Colonic mucosa (tissue), 4 donors: ENCODE results near the gene DENND1A. TPM values are rescaled to one million over a fixed set of nuclear protein-coding genes. Genes with fewer than 3 reads are reported as not detected.

Experiments used
- DNase-seq: peaks from one replicate; pipeline ENCODE4 v3.0.0-alpha.2; 2020
- H3K27ac ChIP-seq: fragments of 200-600 bp; one replicate; pipeline ENCODE4 v1.8.0; 2021
- H3K27me3 ChIP-seq: fragments of 200-600 bp; one replicate; pipeline ENCODE4 v1.8.0; 2021
- H3K36me3 ChIP-seq: fragments of 200-600 bp; one replicate; pipeline ENCODE4 v1.8.0; 2021
- H3K4me1 ChIP-seq: fragments of 200-600 bp; one replicate; pipeline ENCODE4 v1.8.0; 2021; ENCODE audit warnings: mild to moderate bottlenecking
- H3K4me3 ChIP-seq: fragments of 200-600 bp; one replicate; pipeline ENCODE4 v1.8.0; 2021
- H3K9ac ChIP-seq, 2 donors: one replicate each; pipeline ENCODE4 v1.7.0; 2013; ENCODE audit warnings: control low read depth in 2 of 2, low read depth in 2 of 2, low read length in 2 of 2
- H3K9me3 ChIP-seq: fragments of 200-600 bp; one replicate; pipeline ENCODE4 v1.8.0; 2021
- intact Hi-C: fragments of 100-400 bp; cut with DNase I; formaldehyde crosslinking; loops from one replicate; pipeline ENCODE4 v1.14.1; 2022
- total RNA-seq, 2 donors: library from RNA; stranded (reverse); fragmentation: NEBNext Ultra II Directional in 1 of 2; extraction: Animal tissue kit (Norgen Biotek cat#: 25700) in 1 of 2; gene quantifications; one replicate each; pipeline ENCODE4 v1.2.1, GENCODE V29; 2021
- TF ChIP-seq, protein P1 (sequence below): fragments of 200-600 bp; IDR thresholded peaks from one replicate; pipeline ENCODE4 v1.8.0; 2022; ENCODE audit warnings: antibody characterized with exemption, mild to moderate bottlenecking
- donor health status: healthy.
- donor health status: DM: no; HTN: no; CAD: no.
- donor health status: DM: no; HTN: no; CAD: no.

DENND1A gene
- total RNA-seq, 2 donors from 2014 or later = 34.3 to 39.9 TPM

DNA sequence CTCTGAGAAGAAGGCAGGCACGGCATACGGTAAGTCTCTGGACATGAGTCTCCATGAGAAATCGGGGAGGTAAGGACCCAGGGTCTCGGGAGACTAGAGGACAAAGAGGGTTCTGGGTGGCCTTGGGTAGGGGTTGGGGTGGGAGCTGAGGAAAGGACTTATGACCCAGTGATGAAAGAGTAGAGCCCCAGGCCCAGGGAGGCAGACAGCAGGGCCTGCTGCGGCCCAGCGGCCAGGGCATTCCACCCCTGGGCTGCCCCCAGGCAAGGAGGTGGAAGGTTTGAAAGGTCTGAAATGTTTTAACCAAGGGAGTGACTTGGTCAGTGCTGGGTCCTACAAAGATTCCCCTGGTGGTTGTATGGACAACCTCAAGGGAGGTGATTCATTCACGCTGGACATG, 484.8 kb downstream of the DENND1A start:
- intact Hi-C loops = no loop called here
- no peak overlapping the region for H3K27ac ChIP-seq

DNA sequence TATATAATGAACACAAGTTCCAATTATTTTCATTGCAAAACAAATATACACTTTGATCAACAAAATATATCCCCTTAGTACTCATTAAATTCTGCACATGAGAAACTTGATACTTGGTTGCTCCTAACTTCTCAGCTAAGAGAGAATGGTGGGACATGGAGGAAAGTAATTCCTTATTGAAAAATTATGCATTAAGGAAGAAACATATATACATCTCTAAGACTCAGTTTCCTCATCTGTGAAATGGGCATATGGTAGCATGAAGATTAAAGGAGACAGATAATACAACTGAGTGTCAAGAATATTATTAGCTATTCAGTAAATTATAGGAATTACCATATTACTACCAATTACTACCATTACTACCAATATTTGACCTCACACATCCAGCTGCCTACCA, 488.2 kb downstream of the DENND1A start:
- Histone ChIP-seq H3K27me3 (no peaks in the 10 kb centered on the region), H3K27ac (no peak overlapping the region), H3K9ac (no peak overlapping the region), H3K4me1 (no peaks in the 10 kb centered on the region), H3K4me3 (no peak overlapping the region), H3K36me3 (no peaks in the 10 kb centered on the region), H3K9me3 (no peaks in the 10 kb centered on the region)
- no peak for DNase-seq
- TF ChIP-seq, protein P1, sequence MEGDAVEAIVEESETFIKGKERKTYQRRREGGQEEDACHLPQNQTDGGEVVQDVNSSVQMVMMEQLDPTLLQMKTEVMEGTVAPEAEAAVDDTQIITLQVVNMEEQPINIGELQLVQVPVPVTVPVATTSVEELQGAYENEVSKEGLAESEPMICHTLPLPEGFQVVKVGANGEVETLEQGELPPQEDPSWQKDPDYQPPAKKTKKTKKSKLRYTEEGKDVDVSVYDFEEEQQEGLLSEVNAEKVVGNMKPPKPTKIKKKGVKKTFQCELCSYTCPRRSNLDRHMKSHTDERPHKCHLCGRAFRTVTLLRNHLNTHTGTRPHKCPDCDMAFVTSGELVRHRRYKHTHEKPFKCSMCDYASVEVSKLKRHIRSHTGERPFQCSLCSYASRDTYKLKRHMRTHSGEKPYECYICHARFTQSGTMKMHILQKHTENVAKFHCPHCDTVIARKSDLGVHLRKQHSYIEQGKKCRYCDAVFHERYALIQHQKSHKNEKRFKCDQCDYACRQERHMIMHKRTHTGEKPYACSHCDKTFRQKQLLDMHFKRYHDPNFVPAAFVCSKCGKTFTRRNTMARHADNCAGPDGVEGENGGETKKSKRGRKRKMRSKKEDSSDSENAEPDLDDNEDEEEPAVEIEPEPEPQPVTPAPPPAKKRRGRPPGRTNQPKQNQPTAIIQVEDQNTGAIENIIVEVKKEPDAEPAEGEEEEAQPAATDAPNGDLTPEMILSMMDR = no peak
- intact Hi-C loops = no loop called here

More for the DNA sequence above, 484.8 kb downstream of the DENND1A start:
- Histone ChIP-seq H3K4me1 (no peaks in the 10 kb centered on the region), H3K4me3 (no peak overlapping the region), H3K9me3 (no peaks in the 10 kb centered on the region), H3K27me3 (no peaks in the 10 kb centered on the region), H3K9ac (no peak overlapping the region), H3K36me3 (no peaks in the 10 kb centered on the region)
- TF ChIP-seq, protein P1 = no peak
- DNase-seq = no peak

DNA sequence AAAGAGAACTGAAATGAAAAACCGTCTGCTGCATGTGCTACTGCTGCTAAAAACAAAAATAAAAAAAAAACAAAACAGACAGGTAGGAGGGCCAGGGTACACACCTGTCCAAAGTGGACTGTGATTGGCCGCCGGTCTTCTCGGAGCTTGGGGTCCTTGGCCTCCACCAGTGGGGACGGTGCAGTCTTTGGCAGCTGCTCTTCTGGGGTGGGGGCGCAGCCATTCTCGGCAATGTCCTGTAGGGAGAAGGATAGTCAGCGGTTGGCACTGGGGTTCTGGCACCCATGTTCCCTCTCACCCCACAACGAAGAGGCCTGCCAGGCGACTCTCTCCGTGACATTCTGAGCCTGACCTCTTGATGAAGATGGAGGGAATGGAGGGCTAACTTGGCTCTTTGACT, 489.7 kb downstream of the DENND1A start:
- intact Hi-C loops = no loop called here
- DNase-seq = no peak
- Histone ChIP-seq H3K4me3 (no peak overlapping the region), H3K36me3 (no peaks in the 10 kb centered on the region), H3K9ac (no peak overlapping the region), H3K27ac (no peak overlapping the region), H3K9me3 (no peaks in the 10 kb centered on the region), H3K27me3 (no peaks in the 10 kb centered on the region), H3K4me1 (no peaks in the 10 kb centered on the region)
- TF ChIP-seq, protein P1 = no peak

DNA sequence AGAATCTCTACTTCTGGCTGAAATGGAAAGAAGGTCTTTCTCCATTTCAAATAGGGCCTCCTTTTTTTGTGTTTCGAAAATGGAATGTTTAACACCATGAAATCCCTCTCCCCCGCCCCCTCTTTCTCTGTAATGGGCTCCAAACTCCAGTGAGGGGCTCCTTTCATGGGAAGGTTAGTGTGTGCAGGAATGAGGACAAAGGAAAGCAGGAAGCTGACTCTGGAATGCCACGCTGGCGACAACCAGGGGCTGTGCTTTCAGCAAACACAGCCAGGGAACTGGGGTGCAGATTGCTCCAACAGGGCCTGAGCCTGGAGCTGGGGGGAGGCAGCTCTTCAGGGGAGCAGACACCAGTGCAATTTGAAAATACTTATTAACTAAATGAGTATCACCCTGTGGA, 491.1 kb downstream of the DENND1A start:
- TF ChIP-seq, protein P1 = no peak
- H3K36me3 ChIP-seq = no peaks in the 10 kb centered on the region
- H3K4me3 ChIP-seq = no peak overlapping the region
- no peaks in the 10 kb centered on the region for H3K9me3 ChIP-seq
- no peaks in the 10 kb centered on the region for H3K27me3 ChIP-seq
- intact Hi-C loops = no loop called here
- H3K9ac ChIP-seq = no peak overlapping the region
- no peaks in the 10 kb centered on the region for H3K4me1 ChIP-seq
- no peak for DNase-seq
- no peak overlapping the region for H3K27ac ChIP-seq

DNA sequence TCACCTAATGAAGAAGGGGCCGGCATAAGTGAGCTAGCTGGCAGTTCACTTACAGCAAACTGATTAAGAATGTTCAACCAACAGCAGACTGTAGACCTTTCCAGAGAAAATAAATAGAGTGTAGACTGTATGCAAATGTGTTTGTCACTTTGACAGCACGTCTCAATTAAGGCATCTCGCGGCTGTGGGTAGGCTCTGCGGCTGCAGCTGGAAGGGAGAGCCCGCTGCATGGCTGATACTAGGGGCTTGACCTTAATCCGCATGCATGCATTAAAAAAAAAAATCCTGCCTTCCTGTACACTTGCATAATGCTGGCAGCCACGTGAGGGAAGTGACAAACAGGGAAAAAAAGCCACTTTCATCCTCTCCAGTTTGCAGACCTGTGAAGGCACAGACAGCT, 491.6 kb downstream of the DENND1A start:
- intact Hi-C loops = no loop called here
- DNase-seq = no peak
- Histone ChIP-seq H3K4me1 (no peaks in the 10 kb centered on the region), H3K9ac (no peak overlapping the region), H3K4me3 (no peak overlapping the region), H3K27ac (no peak overlapping the region), H3K36me3 (no peaks in the 10 kb centered on the region), H3K9me3 (no peaks in the 10 kb centered on the region), H3K27me3 (no peaks in the 10 kb centered on the region)
- TF ChIP-seq, protein P1 = no peak

DNA sequence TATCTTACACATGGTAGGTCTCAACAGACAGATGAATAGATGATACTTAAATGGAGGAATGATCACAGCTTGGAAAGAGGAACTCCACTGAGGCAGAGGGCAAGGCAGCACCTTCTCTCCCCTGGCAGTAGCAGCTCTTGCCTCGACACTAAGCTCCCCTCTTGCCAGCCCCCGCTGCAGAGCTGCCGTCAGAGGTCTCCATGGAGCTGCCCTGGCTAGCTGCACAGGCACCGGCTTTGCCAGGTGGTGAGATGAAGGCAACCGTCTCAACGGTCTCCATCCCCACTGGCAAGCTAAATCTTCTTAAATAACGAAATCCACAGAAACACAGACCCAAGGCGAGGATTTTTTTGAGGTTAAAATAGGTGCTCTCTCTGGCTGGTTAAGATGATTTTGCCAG, 492.7 kb downstream of the DENND1A start:
- Histone ChIP-seq H3K4me1 (no peaks in the 10 kb centered on the region), H3K9me3 (no peaks in the 10 kb centered on the region), H3K27me3 (no peaks in the 10 kb centered on the region), H3K9ac (no peak overlapping the region), H3K27ac (no peak overlapping the region), H3K36me3 (no peaks in the 10 kb centered on the region), H3K4me3 (no peak overlapping the region)
- intact Hi-C loops = no loop called here
- TF ChIP-seq, protein P1 = no peak
- DNase-seq = no peak
